Measurements from ENCODE around the gene THAP2. TPM values are rescaled to one million over a fixed set of nuclear protein-coding genes. Genes with fewer than 3 reads are reported as not detected.
A peak's percentile ranks its signal among the peaks of the same experiment; 100 is the strongest.

The THAP2 gene
- total and polyA plus RNA-seq, 7 experiments from 2014 or later = 4.9 to 21.7 (median 14.0) TPM

- Histone ChIP-seq H3K4me1 (ENCODE audit: control insufficient read depth in 2 of 2, insufficient read depth in 2 of 2, low read length in 2 of 2) (peaks cover 31 to 35% of the 10 kb centered on the region in 2 donors), H3K9me3 (ENCODE audit: control insufficient read depth in 2 of 3, low read length in 3 of 3) (no peaks in the 10 kb centered on the region), H3K36me3 (ENCODE audit: control insufficient read depth in 2 of 3, insufficient read depth in 3 of 3, low read length in 3 of 3) (peaks cover 0 to 23% (median 16%) of the 10 kb centered on the region in 3 experiments), H3K27me3 (ENCODE audit: control insufficient read depth in 2 of 2, insufficient read depth in 2 of 2, low read length in 2 of 2) (no peaks in the 10 kb centered on the region), H3K27ac (ENCODE audit: low read depth, low read length) (no peak overlapping the region), H3K4me3 (ENCODE audit: low read length) (no peak overlapping the region)
- ATAC-seq (no peak), DNase-seq (no peak)
- CTCF ChIA-PET = no interaction called here
- intact Hi-C loops (cut with micrococcal nuclease) = loop anchor here in 1 of 2 donors (5.0 kb wide), 1 partner anchor 34 kb away; the partner anchor contains the start of gene TMEM19
- H3K27ac Mint-ChIP-seq = no peak overlapping the region
- H3K4me1 Mint-ChIP-seq = peaks cover 28 to 58% (median 39%) of the 10 kb centered on the region in 7 donors
- peaks cover 0 to 36% (median 19%) of the 10 kb centered on the region in 5 donors for H3K36me3 Mint-ChIP-seq
- POLR2A ChIA-PET = interaction anchor here (1.7 kb wide), 1 partner anchor 10 kb away, joined by 11 read pairs; no protein-coding TSS in a partner anchor
- no peaks in the 10 kb centered on the region for H3K9me3 Mint-ChIP-seq
- H3K27me3 Mint-ChIP-seq = no peaks in the 10 kb centered on the region
- no peak overlapping the region for H3K4me3 Mint-ChIP-seq
Measured at GRCh38 chr12:71653137-71653536, 11.0 kb upstream of the THAP2 start.

GRCh38 chr12:71654200-71654599 is 9.9 kb upstream of the THAP2 start:
- Mint-ChIP-seq H3K27me3 (no peaks in the 10 kb centered on the region), H3K27ac (peak overlapping the region in 2 of 9 donors; percentile 28 to 29), H3K9me3 (no peaks in the 10 kb centered on the region), H3K36me3 (peaks cover 4 to 42% (median 27%) of the 10 kb centered on the region in 5 donors), H3K4me3 (peak overlapping the region in 8 of 10 donors; percentile 33 to 86 (median 46)), H3K4me1 (peaks cover 27 to 58% (median 43%) of the 10 kb centered on the region in 7 donors)
- ChIA-PET CTCF (interaction anchor here (1.0 kb wide), 1 partner anchor 8 kb away, joined by 4 read pairs; no protein-coding TSS in a partner anchor), POLR2A (interaction anchor here (1.7 kb wide), 1 partner anchor 9 kb away, joined by 11 read pairs; no protein-coding TSS in a partner anchor)
- Histone ChIP-seq H3K4me1 (ENCODE audit: control insufficient read depth in 2 of 2, insufficient read depth in 2 of 2, low read length in 2 of 2) (peaks cover 23 to 39% of the 10 kb centered on the region in 2 donors), H3K4me3 (ENCODE audit: low read length) (no peak overlapping the region), H3K27me3 (ENCODE audit: control insufficient read depth in 2 of 2, insufficient read depth in 2 of 2, low read length in 2 of 2) (no peaks in the 10 kb centered on the region), H3K36me3 (ENCODE audit: control insufficient read depth in 2 of 3, insufficient read depth in 3 of 3, low read length in 3 of 3) (peaks cover 0 to 33% (median 19%) of the 10 kb centered on the region in 3 experiments), H3K27ac (ENCODE audit: low read depth, low read length) (no peak overlapping the region), H3K9me3 (ENCODE audit: control insufficient read depth in 2 of 3, low read length in 3 of 3) (no peaks in the 10 kb centered on the region)
- DNase-seq (no peak), ATAC-seq (no peak)
- intact Hi-C loops (cut with micrococcal nuclease) = loop anchor here in 1 of 2 donors (5.0 kb wide), 1 partner anchor 33 kb away; the partner anchor contains the start of gene TMEM19

GRCh38 chr12:71655495-71655894 is 8.6 kb upstream of the THAP2 start:
- Histone ChIP-seq H3K9me3 (ENCODE audit: control insufficient read depth in 2 of 3, low read length in 3 of 3) (no peaks in the 10 kb centered on the region), H3K27me3 (ENCODE audit: control insufficient read depth in 2 of 2, insufficient read depth in 2 of 2, low read length in 2 of 2) (no peaks in the 10 kb centered on the region), H3K4me1 (ENCODE audit: control insufficient read depth in 2 of 2, insufficient read depth in 2 of 2, low read length in 2 of 2) (peaks cover 20 to 39% of the 10 kb centered on the region in 2 donors), H3K36me3 (ENCODE audit: control insufficient read depth in 2 of 3, insufficient read depth in 3 of 3, low read length in 3 of 3) (peaks cover 0 to 40% (median 13%) of the 10 kb centered on the region in 3 experiments), H3K4me3 (ENCODE audit: low read length) (no peak overlapping the region), H3K27ac (ENCODE audit: low read depth, low read length) (no peak overlapping the region)
- Mint-ChIP-seq H3K36me3 (peaks cover 5 to 36% (median 30%) of the 10 kb centered on the region in 5 donors), H3K4me1 (peaks cover 25 to 63% (median 47%) of the 10 kb centered on the region in 7 donors), H3K4me3 (peak overlapping the region in 9 of 10 donors; percentile 22 to 86 (median 48)), H3K27me3 (no peaks in the 10 kb centered on the region), H3K27ac (peak overlapping the region in 7 of 9 donors; percentile 3 to 60 (median 9)), H3K9me3 (no peaks in the 10 kb centered on the region)
- ATAC-seq (no peak), DNase-seq (no peak)
- ChIA-PET POLR2A (no interaction called here), CTCF (interaction anchor here (1.0 kb wide), 1 partner anchor 9 kb away, joined by 4 read pairs; no protein-coding TSS in a partner anchor)
- intact Hi-C loops (cut with micrococcal nuclease) = no loop called here

GRCh38 chr12:71655907-71656306 is 8.2 kb upstream of the THAP2 start:
- H3K27ac Mint-ChIP-seq = peak overlapping the region in 7 of 9 donors; percentile 3 to 68 (median 9)
- no peaks in the 10 kb centered on the region for H3K27me3 Mint-ChIP-seq
- Histone ChIP-seq H3K27ac (ENCODE audit: low read depth, low read length) (no peak overlapping the region), H3K4me1 (ENCODE audit: control insufficient read depth in 2 of 2, insufficient read depth in 2 of 2, low read length in 2 of 2) (peaks cover 20 to 39% of the 10 kb centered on the region in 2 donors), H3K4me3 (ENCODE audit: low read length) (no peak overlapping the region), H3K27me3 (ENCODE audit: control insufficient read depth in 2 of 2, insufficient read depth in 2 of 2, low read length in 2 of 2) (no peaks in the 10 kb centered on the region), H3K9me3 (ENCODE audit: control insufficient read depth in 2 of 3, low read length in 3 of 3) (no peaks in the 10 kb centered on the region), H3K36me3 (ENCODE audit: control insufficient read depth in 2 of 3, insufficient read depth in 3 of 3, low read length in 3 of 3) (peaks cover 0 to 40% (median 13%) of the 10 kb centered on the region in 3 experiments)
- no peak for DNase-seq
- H3K4me3 Mint-ChIP-seq = peak overlapping the region in 8 of 10 donors; percentile 35 to 86 (median 54)
- H3K36me3 Mint-ChIP-seq = peaks cover 5 to 36% (median 27%) of the 10 kb centered on the region in 5 donors
- CTCF ChIA-PET = no interaction called here
- H3K4me1 Mint-ChIP-seq = peaks cover 25 to 65% (median 48%) of the 10 kb centered on the region in 7 donors
- POLR2A ChIA-PET = no interaction called here
- intact Hi-C loops (cut with micrococcal nuclease) = no loop called here
- ATAC-seq = no peak
- no peaks in the 10 kb centered on the region for H3K9me3 Mint-ChIP-seq

- no peak for DNase-seq
- H3K27ac Mint-ChIP-seq = peak overlapping the region in 2 of 9 donors; percentile 11 to 47
- Histone ChIP-seq H3K36me3 (ENCODE audit: control insufficient read depth in 2 of 3, insufficient read depth in 3 of 3, low read length in 3 of 3) (peaks cover 0 to 40% (median 8%) of the 10 kb centered on the region in 3 experiments), H3K4me1 (ENCODE audit: control insufficient read depth in 2 of 2, insufficient read depth in 2 of 2, low read length in 2 of 2) (peaks cover 19 to 38% of the 10 kb centered on the region in 2 donors), H3K4me3 (ENCODE audit: low read length) (no peak overlapping the region), H3K27me3 (ENCODE audit: control insufficient read depth in 2 of 2, insufficient read depth in 2 of 2, low read length in 2 of 2) (no peaks in the 10 kb centered on the region), H3K9me3 (ENCODE audit: control insufficient read depth in 2 of 3, low read length in 3 of 3) (no peaks in the 10 kb centered on the region), H3K27ac (ENCODE audit: low read depth, low read length) (no peak overlapping the region)
- no peaks in the 10 kb centered on the region for H3K9me3 Mint-ChIP-seq
- intact Hi-C loops (cut with micrococcal nuclease) = no loop called here
- no peaks in the 10 kb centered on the region for H3K27me3 Mint-ChIP-seq
- no peak for ATAC-seq
- POLR2A ChIA-PET = interaction anchor here (1.5 kb wide), 1 partner anchor 30 kb away, joined by 4 read pairs; no protein-coding TSS in a partner anchor
- peaks cover 27 to 68% (median 51%) of the 10 kb centered on the region in 7 donors for H3K4me1 Mint-ChIP-seq
- H3K4me3 Mint-ChIP-seq = peak overlapping the region in 6 of 10 donors; percentile 16 to 54 (median 43)
- CTCF ChIA-PET = no interaction called here
- H3K36me3 Mint-ChIP-seq = peaks cover 5 to 36% (median 27%) of the 10 kb centered on the region in 5 donors
Measured at GRCh38 chr12:71656740-71657139, 7.4 kb upstream of the THAP2 start.

- Mint-ChIP-seq H3K27ac (peak overlapping the region; percentile 96 to 100 (median 99)), H3K36me3 (peaks cover 5 to 28% (median 19%) of the 10 kb centered on the region in 5 donors), H3K27me3 (no peaks in the 10 kb centered on the region), H3K4me3 (peak overlapping the region; percentile 94 to 100 (median 99)), H3K9me3 (peaks cover 0 to 2% (median 0%) of the 10 kb centered on the region in 11 donors), H3K4me1 (peaks cover 27 to 69% (median 54%) of the 10 kb centered on the region in 7 donors)
- ChIA-PET POLR2A (interaction anchor here (0.9 to 8.1 kb wide), 9 partner anchors 9 to 1418 kb away, joined by 3 to 214 read pairs (median 11); partner anchors contain the start of genes RAB21 and TMEM19), CTCF (interaction anchor here (0.6 to 1.4 kb wide), 3 partner anchors 85 to 174 kb away, joined by 3 read pairs; no protein-coding TSS in a partner anchor)
- Histone ChIP-seq H3K9me3 (ENCODE audit: control insufficient read depth in 2 of 3, low read length in 3 of 3) (no peaks in the 10 kb centered on the region), H3K27ac (ENCODE audit: low read depth, low read length) (peak overlapping the region; percentile 97), H3K4me3 (ENCODE audit: low read length) (peak overlapping the region; percentile 76), H3K36me3 (ENCODE audit: control insufficient read depth in 2 of 3, insufficient read depth in 3 of 3, low read length in 3 of 3) (peaks cover 0 to 35% (median 5%) of the 10 kb centered on the region in 3 experiments), H3K4me1 (ENCODE audit: control insufficient read depth in 2 of 2, insufficient read depth in 2 of 2, low read length in 2 of 2) (peaks cover 25 to 31% of the 10 kb centered on the region in 2 donors), H3K27me3 (ENCODE audit: control insufficient read depth in 2 of 2, insufficient read depth in 2 of 2, low read length in 2 of 2) (no peaks in the 10 kb centered on the region)
- no peak for DNase-seq
- ATAC-seq = no peak
- intact Hi-C loops (cut with micrococcal nuclease) = loop anchor here (2.0 to 5.0 kb wide), 4 partner anchors 25 to 1295 kb away; partner anchors contain the start of gene KCNMB4 (in 1 of the 2)
Measured at GRCh38 chr12:71661977-71662530, 2.0 kb upstream of the THAP2 start.

All from naive thymus-derived CD4-positive, alpha-beta T cell (primary cell).